WTC11 (cell line): Measurements from ENCODE around the gene TNFAIP3. TPM values are rescaled to one million over a fixed set of nuclear protein-coding genes. Genes with fewer than 3 reads are reported as not detected.

Source experiments
- ATAC-seq: fragments of 200-7000 bp; cut with Tn5 transposase; 2 replicates; pipeline ENCODE4 v1.10.0; 2021; ENCODE audit warnings: mild to moderate bottlenecking, moderate library complexity
- Bru-seq: library from RNA; stranded (reverse); fragments of 400-500 nt; gene quantifications from one replicate; lab custom pipeline; 2021; lab: Mats Ljungman, UMichigan
- CTCF ChIA-PET: fragments of 300-600 bp; sonication (Branson Sonifier 250); formaldehyde crosslinking; loops from one replicate; lab custom pipeline; 2021; ENCODE audit warnings: antibody characterized with exemption; lab: Charles Lee
- POLR2A ChIA-PET: fragments of 350-600 bp; sonication (Branson Sonifier 250); formaldehyde crosslinking; loops from one replicate; lab custom pipeline; 2021; ENCODE audit warnings: antibody characterized with exemption; lab: Charles Lee
- DNase-seq: peaks from one replicate; pipeline ENCODE4 v3.0.0; 2021; ENCODE audit warnings: low spot score
- H3K27ac Mint-ChIP-seq: 2 replicates; pipeline ENCODE4 v1.8.0; 2021; ENCODE audit warnings: mixed read lengths
- H3K27me3 Mint-ChIP-seq: 2 replicates; pipeline ENCODE4 v1.8.0; 2021; ENCODE audit warnings: low read depth, mild to moderate bottlenecking, moderate library complexity, mixed read lengths
- H3K36me3 Mint-ChIP-seq: 2 replicates; pipeline ENCODE4 v1.8.0; 2021; ENCODE audit warnings: mixed read lengths
- H3K4me1 Mint-ChIP-seq: 2 replicates; pipeline ENCODE4 v1.8.0; 2022; ENCODE audit warnings: mixed read lengths
- H3K4me3 Mint-ChIP-seq: 2 replicates; pipeline ENCODE4 v1.8.0; 2021; ENCODE audit warnings: mild to moderate bottlenecking, moderate library complexity, mixed read lengths
- H3K9me3 Mint-ChIP-seq: 2 replicates; pipeline ENCODE4 v1.8.0; 2021; ENCODE audit warnings: mixed read lengths
- ARID4B ChIP-seq: sonication (generic); formaldehyde crosslinking; IDR thresholded peaks from 2 replicates; pipeline ENCODE4 v1.8.0; 2023; ENCODE audit warnings: missing genetic modification reagents, mild to moderate bottlenecking, borderline replicate concordance
- CREB1 ChIP-seq: sonication (generic); formaldehyde crosslinking; IDR thresholded peaks from 2 replicates; pipeline ENCODE4 v1.8.0; 2023; ENCODE audit warnings: mild to moderate bottlenecking, missing genetic modification reagents
- CTCF ChIP-seq: fragments of 200-600 bp; IDR thresholded peaks from 2 replicates; pipeline ENCODE4 v1.8.0; 2022; ENCODE audit warnings: antibody characterized with exemption
- ELF4 ChIP-seq: sonication (generic); formaldehyde crosslinking; IDR thresholded peaks from 2 replicates; pipeline ENCODE4 v1.8.1; 2022; ENCODE audit warnings: low read depth, mild to moderate bottlenecking, moderate library complexity, missing genetic modification reagents
- EMX1 ChIP-seq: fragments of 250-450 bp; sonication (Bioruptor Pico); IDR thresholded peaks from 2 replicates; pipeline ENCODE4 v1.8.0; 2021; ENCODE audit warnings: mild to moderate bottlenecking
- ETV6 ChIP-seq: sonication (generic); formaldehyde crosslinking; IDR thresholded peaks from 2 replicates; pipeline ENCODE4 v1.8.1; 2022; ENCODE audit warnings: mild to moderate bottlenecking, missing genetic modification reagents
- GABPB1 ChIP-seq: sonication (generic); formaldehyde crosslinking; IDR thresholded peaks from 2 replicates; pipeline ENCODE4 v1.8.1; 2023; ENCODE audit warnings: mild to moderate bottlenecking, missing genetic modification reagents
- HMGXB4 ChIP-seq: sonication (generic); formaldehyde crosslinking; IDR thresholded peaks from 2 replicates; pipeline ENCODE4 v1.8.1; 2023; ENCODE audit warnings: mild to moderate bottlenecking, moderate library complexity, missing genetic modification reagents
- JAZF1 ChIP-seq: fragments of 250-450 bp; sonication (Bioruptor Pico); IDR thresholded peaks from 2 replicates; pipeline ENCODE4 v1.9.0; 2021; ENCODE audit warnings: moderate library complexity, mild to moderate bottlenecking, inconsistent platforms
- TEAD1 ChIP-seq: sonication (generic); formaldehyde crosslinking; IDR thresholded peaks from 2 replicates; pipeline ENCODE4 v1.8.0; 2022; ENCODE audit warnings: mild to moderate bottlenecking, missing genetic modification reagents
- USF1 ChIP-seq: sonication (generic); formaldehyde crosslinking; IDR thresholded peaks from 2 replicates; pipeline ENCODE4 v1.8.0; 2022; ENCODE audit warnings: mild to moderate bottlenecking, missing genetic modification reagents
- USF2 ChIP-seq: sonication (generic); formaldehyde crosslinking; IDR thresholded peaks from 2 replicates; pipeline ENCODE4 v1.8.1; 2023; ENCODE audit warnings: mild to moderate bottlenecking, missing genetic modification reagents, moderate library complexity
- ZNF121 ChIP-seq: sonication (generic); formaldehyde crosslinking; IDR thresholded peaks from 2 replicates; pipeline ENCODE4 v1.8.0; 2023; ENCODE audit warnings: missing genetic modification reagents
- ZNF138 ChIP-seq: sonication (generic); formaldehyde crosslinking; conservative IDR thresholded peaks from 2 replicates; pipeline ENCODE4 v1.8.1; 2022; ENCODE audit warnings: mild to moderate bottlenecking, moderate library complexity, missing genetic modification reagents
- ZNF219 ChIP-seq: sonication (generic); formaldehyde crosslinking; IDR thresholded peaks from 2 replicates; pipeline ENCODE4 v1.8.0; 2023; ENCODE audit warnings: missing genetic modification reagents, mild to moderate bottlenecking, borderline replicate concordance
- ZNF232 ChIP-seq: sonication (generic); formaldehyde crosslinking; IDR thresholded peaks from 2 replicates; pipeline ENCODE4 v1.8.0; 2022; ENCODE audit warnings: mild to moderate bottlenecking, missing genetic modification reagents
- ZNF416 ChIP-seq: fragments of 250-450 bp; sonication (Bioruptor Pico); IDR thresholded peaks from 2 replicates; pipeline ENCODE4 v1.9.0; 2021; ENCODE audit warnings: mild to moderate bottlenecking, inconsistent platforms
- ZNF423 ChIP-seq: fragments of 250-450 bp; sonication (Bioruptor Pico); IDR thresholded peaks from 2 replicates; pipeline ENCODE4 v2.1.2; 2022; ENCODE audit warnings: mild to moderate bottlenecking, moderate library complexity
- ZNF512 ChIP-seq: sonication (generic); formaldehyde crosslinking; IDR thresholded peaks from 2 replicates; pipeline ENCODE4 v1.8.1; 2022; ENCODE audit warnings: missing genetic modification reagents, borderline replicate concordance
- ZNF532 ChIP-seq: fragments of 250-450 bp; sonication (Bioruptor Pico); IDR thresholded peaks from 2 replicates; pipeline ENCODE4 v1.9.0; 2021; ENCODE audit warnings: mild to moderate bottlenecking, borderline replicate concordance
- long read RNA-seq, 3 experiments: library from RNA in 1 of 3; library from capped mRNA in 1 of 3; library from polyadenylated mRNA in 1 of 3; unstranded in 2 of 3; stranded (forward) in 1 of 3; transcript quantifications; one replicate each; pipeline ENCODE4 v2.0.0, GENCODE V29; 2021
- total RNA-seq: library from RNA; stranded (reverse); gene quantifications from 3 replicates; pipeline ENCODE4 v1.2.3, GENCODE V29; 2021

TNFAIP3 gene
- total RNA-seq (3.0 to 4.7 TPM (median 4.2 TPM) in 3 replicates), Bru-seq, nascent RNA (percentile 58 among the genes with signal in this experiment)
- long read RNA-seq, experiment 1, full-length matches to known transcripts: 5 of 11 reads
- long read RNA-seq, experiment 1, partial matches to known transcripts: 1 of 11 reads
- long read RNA-seq, experiment 1, other reads (novel, unspliced or antisense): 5 of 11 reads
- long read RNA-seq, experiment 2: 0 reads
- long read RNA-seq, experiment 3: 0 reads

GRCh38 chr6:137866914-137867684 is at the start of gene TNFAIP3:
TSS of gene TNFAIP3 (plus strand) at chr6:137867259. CDS start at chr6:137871228, 3,969 bp downstream.
- Mint-ChIP-seq H3K27ac (0 out of 2 replicates have a peak within 1 kb of the TSS, but pooled peaks have one; percentile 58), H3K9me3 (no peaks in the 10 kb centered on the region), H3K4me3 (peak within 1 kb of the TSS; percentile 87), H3K4me1 (peaks cover 44% of the 10 kb centered on the region), H3K27me3 (peaks cover 31% of the 10 kb centered on the region), H3K36me3 (no peaks in the 10 kb centered on the region)
- ChIA-PET CTCF (interaction anchor here (0.6 to 4.1 kb wide), 21 partner anchors 8 to 878 kb away, joined by 3 to 54 read pairs (median 4); no protein-coding TSS in a partner anchor), POLR2A (interaction anchor here (0.5 to 1.6 kb wide), 4 partner anchors 11 to 91 kb away, joined by 3 to 8 read pairs (median 5); no protein-coding TSS in a partner anchor)
- DNase-seq (peak; percentile 77), ATAC-seq (peak; percentile 72)
- TF ChIP-seq ARID4B (CRISPR knock-in tag) (no peak), CTCF (peak; percentile 85), ZNF423 (CRISPR knock-in tag) (peak; percentile 23; the same call in 1 of the 2 replicates), USF1 (peak; percentile 89), TEAD1 (CRISPR knock-in tag) (no peak), ZNF532 (CRISPR knock-in tag) (no peak), JAZF1 (CRISPR knock-in tag) (no peak), EMX1 (CRISPR knock-in tag) (no peak), ETV6 (CRISPR knock-in tag) (0 out of 2 replicates have a peak, but pooled peaks have one; percentile 33), HMGXB4 (CRISPR knock-in tag) (peak; percentile 79), ZNF232 (CRISPR knock-in tag) (0 out of 2 replicates have a peak, but pooled peaks have one; percentile 29), ZNF138 (no peak), ELF4 (no peak), ZNF121 (CRISPR knock-in tag) (peak; percentile 98), ZNF512 (no peak), CREB1 (CRISPR knock-in tag) (no peak), ZNF219 (CRISPR knock-in tag) (no peak), USF2 (CRISPR knock-in tag) (peak; percentile 93), GABPB1 (CRISPR knock-in tag) (0 out of 2 replicates have a peak, but pooled peaks have one; percentile 50), ZNF416 (CRISPR knock-in tag) (no peak)
